NCI-H82 treated with DMSO at 0.1 percent for 48 hours (cell line): ENCODE measurements around the gene SNTB2.

Experiments
- DNase-seq: peaks from one replicate; lab custom pipeline; 2025; ENCODE audit not compliant: unreplicated experiment; lab: John Stamatoyannopoulos, UW

The SNTB2 gene

GRCh38 chr16:69338557-69339288, 151.8 kb downstream of the SNTB2 start:
- DNase-seq, result no peak

GRCh38 chr16:69339289-69340094, 152.5 kb downstream of the SNTB2 start, which contains the start of the genes COG8 and NIP7:
Gene COG8, minus strand, starts transcription at chr16:69339564. Its CDS starts 12 bp downstream, at chr16:69339552.
Gene NIP7, plus strand, starts transcription at chr16:69339772. Its CDS starts 58 bp downstream, at chr16:69339830.
- peak; percentile 96 for DNase-seq

- no peak for DNase-seq
Observed at GRCh38 chr16:69340095-69340644, 153.2 kb downstream of the SNTB2 start.

GRCh38 chr16:69344171-69344570, 157.2 kb downstream of the SNTB2 start:
- no peak for DNase-seq

GRCh38 chr16:69345923-69346322, 159.0 kb downstream of the SNTB2 start:
- no peak for DNase-seq

- DNase-seq, result no peak
Observed at GRCh38 chr16:69346683-69347082, 159.7 kb downstream of the SNTB2 start.

GRCh38 chr16:69348222-69348621, 161.3 kb downstream of the SNTB2 start:
- no peak for DNase-seq

GRCh38 chr16:69349536-69349935, 162.6 kb downstream of the SNTB2 start:
- DNase-seq, result no peak

- no peak for DNase-seq
Observed at GRCh38 chr16:69350536-69351133, 163.7 kb downstream of the SNTB2 start.

- no peak for DNase-seq
Observed at GRCh38 chr16:69351309-69352027, 164.5 kb downstream of the SNTB2 start, which contains the start of gene TMED6. Gene TMED6, minus strand, starts transcription at chr16:69351786. Its CDS starts 33 bp downstream, at chr16:69351753.
